ENCODE measurements around the gene CFAP52. TPM values are rescaled to one million over a fixed set of nuclear protein-coding genes. Genes with fewer than 3 reads are reported as not detected.
A peak's percentile ranks its signal among the peaks of the same experiment; 100 is the strongest.
"Not testable (repeated sequence)": the region's sequence is repeated elsewhere in the genome, so short reads cannot be mapped to it uniquely, and the experiment has no call there.

Gene CFAP52
- total RNA-seq, 3 donors from 2014 or later = not detected

DNA sequence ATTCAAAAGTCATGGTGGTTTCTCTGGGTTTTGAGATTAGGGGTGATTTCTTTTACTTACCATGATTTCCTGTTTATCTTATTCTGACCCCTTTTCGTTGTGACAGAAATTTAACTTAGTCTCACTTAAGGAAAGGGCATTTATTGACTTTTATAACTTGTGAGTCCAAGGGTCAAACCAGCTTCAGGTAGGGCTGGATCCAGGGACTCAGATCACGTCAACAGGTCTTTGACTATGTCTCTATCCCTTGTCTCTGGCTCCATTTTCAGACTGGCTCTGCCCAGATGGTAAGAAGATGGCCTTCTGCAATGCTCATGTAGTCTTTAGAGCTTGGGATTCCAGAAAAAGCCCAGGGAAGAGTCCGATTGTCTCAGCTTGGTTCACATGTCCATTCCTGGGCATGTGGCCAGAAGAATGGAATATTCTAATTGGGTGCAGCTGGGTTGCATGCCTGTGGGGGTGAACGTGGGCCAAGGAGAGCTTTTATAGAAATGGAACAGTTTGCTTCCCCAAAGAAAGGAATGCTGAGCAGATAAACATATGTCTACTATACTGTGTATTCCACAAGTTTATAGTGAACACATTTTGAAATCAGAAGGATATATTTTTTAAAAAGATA is 82.3 kb downstream of the CFAP52 start:
- intact Hi-C loops (cut with DNase I, micrococcal nuclease) = no loop called here
- no peak overlapping the region for H3K4me3 ChIP-seq
- H3K9me3 ChIP-seq = no peaks in the 10 kb centered on the region
- H3K36me3 ChIP-seq (ENCODE audit: low read depth) = no peaks in the 10 kb centered on the region
- DNase-seq (peak in 1 of 3 donors; percentile 71), ATAC-seq (peak; percentile 72)
- TF ChIP-seq, protein P1, sequence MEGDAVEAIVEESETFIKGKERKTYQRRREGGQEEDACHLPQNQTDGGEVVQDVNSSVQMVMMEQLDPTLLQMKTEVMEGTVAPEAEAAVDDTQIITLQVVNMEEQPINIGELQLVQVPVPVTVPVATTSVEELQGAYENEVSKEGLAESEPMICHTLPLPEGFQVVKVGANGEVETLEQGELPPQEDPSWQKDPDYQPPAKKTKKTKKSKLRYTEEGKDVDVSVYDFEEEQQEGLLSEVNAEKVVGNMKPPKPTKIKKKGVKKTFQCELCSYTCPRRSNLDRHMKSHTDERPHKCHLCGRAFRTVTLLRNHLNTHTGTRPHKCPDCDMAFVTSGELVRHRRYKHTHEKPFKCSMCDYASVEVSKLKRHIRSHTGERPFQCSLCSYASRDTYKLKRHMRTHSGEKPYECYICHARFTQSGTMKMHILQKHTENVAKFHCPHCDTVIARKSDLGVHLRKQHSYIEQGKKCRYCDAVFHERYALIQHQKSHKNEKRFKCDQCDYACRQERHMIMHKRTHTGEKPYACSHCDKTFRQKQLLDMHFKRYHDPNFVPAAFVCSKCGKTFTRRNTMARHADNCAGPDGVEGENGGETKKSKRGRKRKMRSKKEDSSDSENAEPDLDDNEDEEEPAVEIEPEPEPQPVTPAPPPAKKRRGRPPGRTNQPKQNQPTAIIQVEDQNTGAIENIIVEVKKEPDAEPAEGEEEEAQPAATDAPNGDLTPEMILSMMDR (IDR thresholded peaks at IDR 0.05) = no peak
- H3K4me1 ChIP-seq (ENCODE audit: low read depth) = no peaks in the 10 kb centered on the region

DNA sequence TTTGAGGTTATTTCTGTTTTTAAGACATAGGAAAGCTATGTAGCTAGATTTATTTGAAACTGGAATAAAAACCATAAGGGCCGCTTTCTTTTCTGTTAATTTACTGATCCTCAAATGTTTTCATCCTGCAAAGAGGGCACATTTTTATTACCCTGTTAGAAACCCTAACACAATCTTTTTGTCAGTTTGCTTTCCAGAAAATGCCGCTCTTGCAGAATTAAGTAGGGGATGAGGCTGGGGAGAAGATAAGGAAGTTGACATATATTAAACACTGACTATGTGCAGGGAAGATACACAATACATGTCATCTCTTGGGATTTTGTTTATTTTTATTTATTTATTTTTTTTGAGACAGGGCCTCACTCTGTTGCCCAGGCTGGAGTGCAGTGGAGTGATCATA is 84.6 kb downstream of the CFAP52 start:
- no peaks in the 10 kb centered on the region for H3K9me3 ChIP-seq
- ATAC-seq (no peak), DNase-seq (no peak)
- no peak overlapping the region for H3K4me3 ChIP-seq
- H3K4me1 ChIP-seq (ENCODE audit: low read depth) = no peaks in the 10 kb centered on the region
- intact Hi-C loops (cut with DNase I, micrococcal nuclease) = no loop called here
- TF ChIP-seq, protein P1 (IDR thresholded peaks at IDR 0.05) = no peak
- no peaks in the 10 kb centered on the region for H3K36me3 ChIP-seq (ENCODE audit: low read depth)

DNA sequence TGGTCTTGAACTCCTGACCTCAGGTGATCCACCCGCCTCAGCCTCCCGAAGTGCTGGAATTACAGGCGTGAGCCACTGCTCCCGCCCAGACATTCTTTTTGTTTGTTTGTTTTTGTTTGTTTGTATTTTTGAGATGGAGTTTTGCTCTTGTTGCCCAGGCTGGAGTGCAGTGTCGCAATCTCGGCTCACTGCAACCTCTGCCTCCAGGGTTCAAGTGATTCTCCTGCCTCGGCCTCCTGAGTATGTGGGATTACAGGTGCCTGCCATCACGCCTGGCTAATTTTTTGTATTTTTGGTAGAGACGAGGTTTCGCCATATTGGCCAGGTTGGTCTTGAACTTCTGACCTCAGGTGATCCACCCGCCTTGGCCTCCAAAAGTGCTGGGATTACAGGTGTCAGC is 87.1 kb downstream of the CFAP52 start:
- DNase-seq, ATAC-seq: not testable (repeated sequence)

DNA sequence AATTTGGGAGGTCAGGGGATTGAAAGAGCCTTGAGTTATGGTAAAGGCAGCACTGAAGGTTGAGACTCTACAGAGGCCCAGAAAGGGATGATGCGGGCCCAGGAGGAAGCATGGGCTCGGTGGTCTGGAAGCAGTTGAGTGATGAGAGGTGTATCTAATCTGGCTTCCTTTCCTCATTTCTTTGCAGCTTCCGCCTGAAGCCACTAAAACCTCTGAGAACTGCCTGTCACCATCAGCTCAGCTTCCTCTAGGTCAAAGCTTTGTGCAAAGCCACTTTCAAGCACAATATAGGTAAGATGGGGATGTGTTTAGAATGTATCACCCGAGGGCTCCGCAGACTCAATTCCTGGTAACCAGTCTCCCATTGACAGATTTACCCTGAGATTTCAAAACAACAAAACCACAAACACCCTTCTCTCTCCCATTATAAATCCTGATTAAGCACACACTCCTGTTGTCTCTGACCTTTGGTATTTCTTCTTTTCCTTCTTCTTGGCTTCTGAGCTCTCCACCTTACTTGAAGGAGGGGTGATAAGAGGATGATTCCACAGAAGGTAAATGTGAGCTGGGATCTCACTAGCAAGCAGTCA is 90.1 kb downstream of the CFAP52 start:
- no peak for ATAC-seq

More for the DNA sequence above, 87.1 kb downstream of the CFAP52 start:
- H3K36me3 ChIP-seq (ENCODE audit: low read depth); intact Hi-C loops (cut with DNase I, micrococcal nuclease); H3K4me1 ChIP-seq (ENCODE audit: low read depth); H3K9me3 ChIP-seq; H3K4me3 ChIP-seq: not testable (repeated sequence)

DNA sequence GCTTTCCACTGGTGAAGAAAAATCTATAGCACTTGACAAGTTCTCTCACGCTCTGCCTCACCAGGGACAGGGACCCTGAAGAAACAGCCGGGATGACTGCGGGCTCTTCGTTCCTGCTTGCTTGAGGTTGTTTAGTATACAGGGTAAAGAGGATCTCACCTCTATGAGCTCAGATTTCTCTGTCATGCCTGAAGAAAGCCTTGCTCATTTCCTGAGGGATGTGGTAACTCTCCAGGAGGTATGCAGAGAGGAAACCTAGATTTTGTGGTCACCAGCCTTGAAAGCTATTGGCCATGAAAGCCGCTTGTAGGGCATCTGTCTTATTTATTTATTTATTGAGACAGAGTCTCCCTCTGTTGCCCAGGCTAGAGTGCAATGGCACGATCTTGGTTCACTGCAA is 92.1 kb downstream of the CFAP52 start:
- TF ChIP-seq, protein P1 (IDR thresholded peaks at IDR 0.05) = no peak
- H3K4me3 ChIP-seq = no peak overlapping the region
- intact Hi-C loops (cut with DNase I, micrococcal nuclease) = no loop called here
- no peaks in the 10 kb centered on the region for H3K4me1 ChIP-seq (ENCODE audit: low read depth)
- no peaks in the 10 kb centered on the region for H3K9me3 ChIP-seq
- H3K36me3 ChIP-seq (ENCODE audit: low read depth) = no peaks in the 10 kb centered on the region
- no peak for ATAC-seq
- no peak for DNase-seq

More for the DNA sequence above, 90.1 kb downstream of the CFAP52 start:
- TF ChIP-seq, protein P1 (IDR thresholded peaks at IDR 0.05) = no peak
- Histone ChIP-seq H3K4me3 (no peak overlapping the region), H3K4me1 (ENCODE audit: low read depth) (no peaks in the 10 kb centered on the region), H3K36me3 (ENCODE audit: low read depth) (no peaks in the 10 kb centered on the region), H3K9me3 (no peaks in the 10 kb centered on the region)
- intact Hi-C loops (cut with DNase I, micrococcal nuclease) = no loop called here
- no peak for DNase-seq

DNA sequence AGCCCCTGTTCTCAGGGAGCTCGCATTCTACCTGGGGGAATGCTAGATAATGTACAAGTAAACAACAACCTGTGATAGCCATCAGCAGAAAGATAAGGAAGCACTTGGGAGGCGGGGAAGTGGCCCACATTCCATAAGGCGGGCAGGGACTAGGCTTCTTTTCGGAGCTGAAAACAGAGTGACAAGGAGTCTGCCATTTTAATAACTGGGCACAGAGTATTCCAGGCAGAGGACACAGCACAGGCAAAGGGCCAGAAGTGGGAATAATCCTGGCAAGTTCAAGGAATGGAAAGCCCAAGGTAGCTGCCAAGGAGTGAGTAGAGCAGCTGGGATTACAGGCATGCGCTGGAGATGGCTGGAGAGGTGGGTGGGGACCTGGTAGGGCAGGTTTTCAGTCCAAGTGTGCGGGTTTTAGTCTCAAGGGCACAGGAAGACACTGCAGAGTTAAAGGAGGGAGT is 93.1 kb downstream of the CFAP52 start:
- peak in 1 of 3 donors; percentile 39 for DNase-seq
- Histone ChIP-seq H3K9me3 (no peaks in the 10 kb centered on the region), H3K36me3 (ENCODE audit: low read depth) (no peaks in the 10 kb centered on the region), H3K4me1 (ENCODE audit: low read depth) (no peaks in the 10 kb centered on the region), H3K4me3 (no peak overlapping the region)
- TF ChIP-seq, protein P1 (IDR thresholded peaks at IDR 0.05) = no peak
- intact Hi-C loops (cut with DNase I, micrococcal nuclease) = no loop called here
- ATAC-seq = no peak
